HT-29 (cell line): ENCODE data around the gene GALNT10. TPM values are rescaled to one million over a fixed set of nuclear protein-coding genes. Genes with fewer than 3 reads are reported as not detected.

ENCODE experiments used
- DNase-seq: peaks from one replicate; pipeline ENCODE4 v3.0.0-alpha.2; 2015; ENCODE audit warnings: low spot score
- total RNA-seq: library from RNA; depleted of rRNA; stranded (reverse); fragments of >200 nt; shearing (Covaris generic); gene quantifications from 2 replicates; pipeline ENCODE4 v1.2.3, GENCODE V29; 2014

Gene GALNT10
- total RNA-seq, 1 experiment from 2014 or later: 8.0 TPM

DNA sequence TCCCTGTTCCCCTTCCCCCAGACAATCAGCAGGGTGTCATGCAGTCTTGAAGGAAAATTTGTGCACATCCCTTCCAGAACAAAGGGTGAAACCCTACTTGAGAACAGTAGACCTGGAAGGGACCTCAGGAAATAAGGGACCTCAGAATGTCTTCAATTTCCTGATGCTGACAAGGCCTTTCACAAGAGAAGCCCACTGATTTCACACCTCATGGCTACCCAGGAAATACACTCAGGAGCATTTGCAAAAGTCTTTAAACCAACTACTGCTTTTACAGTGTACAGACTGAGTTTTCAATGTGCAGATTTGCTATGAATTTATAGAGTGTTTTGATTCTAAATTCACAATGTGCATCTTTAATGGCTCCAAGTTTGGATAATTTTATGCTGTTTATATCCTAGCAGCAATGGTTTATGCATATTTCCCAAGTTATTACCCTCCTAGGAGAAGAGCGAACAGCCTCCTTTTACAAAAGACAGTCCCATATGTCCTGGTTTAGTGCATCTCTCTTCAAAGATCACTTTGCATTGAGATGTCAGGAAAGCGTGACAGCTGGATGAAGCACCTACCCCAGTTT lies 74.8 kb downstream of the GALNT10 start:
- no peak for DNase-seq

DNA sequence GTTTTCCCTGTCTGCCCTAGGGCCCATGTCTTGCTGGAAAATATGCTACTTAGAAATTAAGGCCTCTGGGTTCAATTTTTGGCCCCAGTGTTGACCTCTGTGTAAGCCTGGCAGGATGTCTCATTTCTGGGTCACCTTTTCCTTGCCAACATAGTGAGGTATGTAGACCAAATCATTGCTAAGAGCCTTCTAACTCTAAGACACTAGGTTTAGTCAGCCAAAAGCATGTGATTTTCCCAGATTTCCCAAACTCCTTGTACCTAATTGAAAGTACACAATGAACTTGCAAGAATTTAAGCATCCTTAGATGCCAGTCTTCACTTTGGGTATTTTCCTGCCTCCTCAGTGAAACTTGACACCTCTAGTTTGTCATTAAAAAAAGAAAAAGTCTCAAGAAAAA lies 77.0 kb downstream of the GALNT10 start:
- no peak for DNase-seq

GRCh38 chr5:154268073-154268472 lies 77.5 kb downstream of the GALNT10 start:
- no peak for DNase-seq

DNA sequence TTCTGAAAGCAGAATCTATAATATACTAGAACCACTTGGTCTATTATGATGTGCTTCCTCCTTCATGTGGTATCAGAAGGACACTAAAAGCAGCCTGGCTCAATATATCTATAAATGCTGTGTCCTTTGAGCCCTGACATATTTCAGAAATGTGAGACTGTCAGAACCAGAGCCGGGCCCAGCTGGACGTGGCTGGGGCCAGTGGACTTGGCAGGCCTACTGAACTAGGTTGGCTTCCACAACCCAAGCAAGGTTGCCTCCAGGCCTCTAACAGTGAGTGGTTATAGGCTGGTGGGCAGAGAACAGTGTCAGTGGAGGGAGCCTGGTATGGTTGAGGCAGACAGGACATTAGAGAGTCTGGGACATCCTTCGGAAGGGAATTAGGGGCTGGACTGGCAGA lies 78.9 kb downstream of the GALNT10 start:
- DNase-seq: no peak

- DNase-seq: no peak
Measured at GRCh38 chr5:154271466-154271865, 80.9 kb downstream of the GALNT10 start.

- no peak for DNase-seq
Measured at GRCh38 chr5:154271936-154272514, 81.5 kb downstream of the GALNT10 start.

DNA sequence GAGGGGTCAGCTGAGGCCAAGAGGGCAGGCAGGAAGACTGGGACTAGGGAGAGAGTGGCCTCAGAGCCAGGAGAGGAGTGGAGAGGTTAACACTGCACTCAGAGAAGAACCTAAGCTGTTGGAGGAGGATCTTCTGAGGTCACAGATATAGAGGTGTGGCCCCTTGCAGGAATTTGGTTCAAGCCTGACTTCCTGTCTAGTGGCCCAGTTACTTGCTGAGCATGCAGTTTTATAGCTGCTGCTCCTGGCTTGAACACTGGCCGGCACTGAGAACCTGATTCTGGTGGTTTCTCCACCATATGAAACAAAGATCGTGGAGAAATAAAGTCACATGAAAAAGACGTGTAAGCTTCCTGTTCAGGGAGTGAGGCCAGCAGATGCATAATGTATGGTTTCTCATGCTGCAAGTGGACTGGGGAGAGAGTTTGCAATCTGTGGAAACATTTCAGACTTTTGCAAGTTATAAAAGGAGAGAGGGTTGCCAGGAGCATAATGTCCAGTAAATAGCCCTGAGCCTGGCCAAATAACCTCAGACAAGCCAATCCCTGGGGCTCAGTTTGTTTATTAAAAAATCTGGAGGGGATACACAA lies 82.6 kb downstream of the GALNT10 start:
- DNase-seq: no peak

DNA sequence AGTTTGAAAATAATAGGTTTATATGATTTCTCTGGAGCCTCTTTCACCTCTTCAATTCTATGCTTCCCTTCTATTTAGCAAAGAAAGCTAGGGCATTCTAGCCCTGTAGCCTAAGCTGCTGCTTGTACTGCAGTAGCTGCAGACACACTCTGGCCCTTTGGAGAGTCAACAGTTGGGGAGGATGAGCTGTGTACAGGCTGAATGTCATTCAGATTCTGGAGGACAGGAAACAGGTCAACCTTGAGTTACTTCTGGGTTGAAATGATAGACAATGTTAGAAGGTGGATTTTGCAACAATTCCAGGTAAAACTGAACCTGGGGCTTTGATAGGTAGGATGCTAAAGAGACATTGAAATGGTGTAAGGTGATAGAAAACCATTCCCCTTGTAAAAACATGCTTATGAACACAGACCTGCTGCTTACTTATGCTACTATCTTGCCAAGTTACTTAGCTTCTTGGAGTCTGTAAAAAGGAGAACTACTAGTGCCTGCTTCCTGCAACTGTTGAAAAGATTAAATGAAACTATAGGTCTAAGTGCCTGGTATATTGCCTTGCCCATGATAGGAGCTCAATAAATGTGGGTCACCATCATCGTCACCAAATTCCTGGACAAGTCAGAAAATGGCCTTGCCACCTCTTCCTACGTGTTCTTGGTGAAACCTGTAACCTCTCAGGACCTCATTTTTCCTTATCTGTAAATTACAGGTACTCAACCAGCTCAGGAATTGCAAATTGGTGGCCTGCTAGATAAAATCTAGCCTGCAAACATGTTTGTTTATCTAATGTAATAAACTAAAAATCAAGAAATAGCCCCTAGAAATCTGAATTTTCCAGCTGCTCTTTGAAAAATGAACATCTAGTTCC lies 83.7 kb downstream of the GALNT10 start:
- no peak for DNase-seq

DNA sequence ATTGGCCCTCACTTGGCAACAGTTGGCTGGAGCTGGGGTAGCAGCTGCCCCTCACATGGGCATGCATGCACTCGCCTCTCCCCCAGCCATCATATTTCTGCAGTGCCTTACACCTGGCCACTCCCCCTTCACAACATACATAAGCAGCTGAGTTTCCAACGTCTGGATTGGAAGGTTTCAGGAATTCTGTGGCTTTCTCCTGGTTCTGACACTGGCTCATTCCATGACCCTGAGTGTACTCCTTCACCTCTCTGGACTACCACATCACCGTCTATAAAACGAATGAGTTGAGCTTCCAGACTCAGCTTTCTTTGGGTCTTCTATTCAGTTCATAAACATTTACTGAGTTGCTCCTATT lies 84.3 kb downstream of the GALNT10 start:
- DNase-seq: no peak

DNA sequence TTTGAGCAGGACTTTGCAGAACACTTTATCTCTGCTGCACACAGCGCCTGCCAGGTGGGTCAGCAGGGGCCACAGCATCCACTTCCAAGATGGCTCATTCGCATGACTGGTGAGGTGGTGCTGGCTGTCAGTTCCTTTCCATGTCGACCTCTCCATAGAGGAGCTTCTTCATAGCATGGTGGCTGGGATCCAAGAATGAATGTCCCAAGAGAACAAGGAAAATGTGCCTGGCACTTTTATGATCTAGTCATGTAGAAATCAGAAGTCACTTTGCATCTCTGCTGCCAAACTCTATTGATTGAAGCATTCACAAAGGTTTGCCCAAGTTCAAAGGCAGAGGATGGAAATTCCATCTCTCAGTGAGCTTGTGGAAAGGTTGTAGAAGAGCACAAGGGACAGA lies 85.0 kb downstream of the GALNT10 start:
- DNase-seq: no peak

DNA sequence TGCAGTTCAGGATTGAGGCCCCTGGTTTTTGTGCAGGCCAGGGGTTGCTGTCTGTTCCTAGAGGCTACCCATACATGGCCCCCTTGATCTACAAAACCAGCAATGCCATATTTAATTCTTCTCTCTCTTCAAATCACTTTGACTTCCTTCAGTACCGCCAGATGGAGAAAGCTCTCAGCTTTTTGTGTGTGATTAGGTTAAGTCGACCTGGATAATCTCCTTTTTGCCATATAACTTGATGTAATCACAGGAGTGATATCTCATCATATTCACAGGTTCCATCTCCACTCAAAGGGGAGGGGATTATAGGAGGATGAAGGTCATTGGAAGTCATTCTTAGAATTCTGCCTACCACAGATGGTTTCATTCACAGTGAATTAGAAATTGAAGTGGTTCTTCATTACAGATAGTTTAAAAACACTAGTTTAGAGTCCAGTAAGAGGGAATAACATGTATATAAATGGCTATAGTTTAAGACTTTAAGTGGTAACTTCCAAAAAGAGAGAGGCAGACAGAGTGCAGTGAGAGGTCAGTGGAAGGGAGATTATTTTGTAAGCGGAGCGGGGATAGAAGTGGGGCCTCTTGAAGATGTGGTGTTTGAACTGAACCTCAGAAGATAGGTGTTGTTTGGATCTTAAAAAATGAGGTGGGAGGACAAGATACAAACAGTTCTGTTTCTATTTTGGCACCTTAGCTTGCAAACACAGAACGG lies 85.9 kb downstream of the GALNT10 start:
- DNase-seq: no peak

DNA sequence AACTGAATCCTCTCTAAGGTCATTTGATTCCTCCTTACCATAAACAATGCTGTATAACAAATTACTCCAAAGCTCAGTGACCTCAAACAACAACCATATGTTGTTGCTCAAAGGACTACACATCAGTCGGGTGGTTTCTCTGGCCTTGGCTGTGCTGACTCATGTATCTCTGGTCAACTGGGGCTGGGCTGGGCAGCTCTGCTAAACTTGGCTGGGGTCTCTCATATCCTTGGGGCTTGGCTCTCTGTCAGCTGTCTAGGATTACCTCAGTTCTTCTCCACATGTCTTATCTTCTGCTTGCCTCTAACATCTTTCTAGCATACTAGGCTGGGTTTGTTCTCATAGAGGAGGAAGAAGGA lies 86.4 kb downstream of the GALNT10 start:
- DNase-seq: no peak

- DNase-seq: no peak
Measured at GRCh38 chr5:154277499-154277898, 87.0 kb downstream of the GALNT10 start.

GRCh38 chr5:154278186-154278585 lies 87.7 kb downstream of the GALNT10 start:
- DNase-seq: no peak

- no peak for DNase-seq
Measured at GRCh38 chr5:154278908-154279307, 88.4 kb downstream of the GALNT10 start.

DNA sequence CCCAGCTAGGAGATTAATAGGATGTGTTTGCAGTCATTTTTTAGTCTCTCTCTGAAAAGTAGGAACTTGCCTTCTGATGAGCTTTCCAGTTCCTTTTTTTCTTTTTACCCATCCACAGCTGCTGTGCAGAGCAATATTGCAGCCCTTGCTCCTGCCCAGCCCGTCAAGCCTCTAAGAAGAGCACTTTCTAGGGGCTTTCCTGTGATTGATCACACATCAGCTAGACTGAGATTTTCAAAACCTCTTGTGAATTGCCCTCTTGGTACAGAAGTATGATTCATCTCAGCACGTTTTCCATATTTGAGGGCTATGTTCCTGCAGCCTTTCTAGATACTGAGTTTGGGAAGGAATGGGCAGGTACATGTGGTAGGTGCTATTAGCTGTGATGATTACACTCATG lies 93.9 kb downstream of the GALNT10 start:
- no peak for DNase-seq

- no peak for DNase-seq
Measured at GRCh38 chr5:154285661-154286408, 95.3 kb downstream of the GALNT10 start.

GRCh38 chr5:154286557-154286956 lies 96.0 kb downstream of the GALNT10 start:
- no peak for DNase-seq

DNA sequence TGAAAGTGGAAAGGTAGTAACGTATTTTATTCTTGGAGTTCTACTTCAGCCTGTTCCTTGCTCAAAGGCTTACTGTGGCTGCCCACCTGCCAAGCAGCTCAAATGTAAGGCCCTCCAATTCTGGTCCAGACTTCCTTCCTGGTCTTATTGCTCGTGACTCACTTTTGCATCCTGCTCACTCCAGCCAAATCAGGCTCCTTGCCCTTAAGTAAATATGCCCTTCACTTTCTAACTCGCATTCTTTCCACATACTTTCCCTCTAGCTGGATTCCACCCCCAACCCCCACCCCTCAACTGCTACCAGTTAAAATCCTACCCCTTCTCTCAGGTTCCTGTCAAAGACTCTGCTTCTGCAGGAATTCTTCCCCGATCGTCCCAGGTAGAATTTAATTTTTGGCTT lies 96.6 kb downstream of the GALNT10 start:
- peak; percentile 30 for DNase-seq

- no peak for DNase-seq
Measured at GRCh38 chr5:154288145-154288544, 97.6 kb downstream of the GALNT10 start.

GRCh38 chr5:154291917-154292316 lies 101.4 kb downstream of the GALNT10 start:
- DNase-seq: no peak
